BLaER1 (cell line): ENCODE measurements around the gene ELF3.

Experiments used
- H3K27ac ChIP-seq: shearing (Covaris generic); formaldehyde crosslinking; 2 replicates; pipeline ENCODE4 v1.8.1; 2022
- H3K27me3 ChIP-seq: shearing (Covaris generic); formaldehyde crosslinking; 2 replicates; pipeline ENCODE4 v1.8.1; 2022
- H3K36me3 ChIP-seq: shearing (Covaris generic); formaldehyde crosslinking; 2 replicates; pipeline ENCODE4 v1.8.1; 2022
- H3K4me1 ChIP-seq: shearing (Covaris generic); formaldehyde crosslinking; 2 replicates; pipeline ENCODE4 v1.8.1; 2022
- H3K4me2 ChIP-seq: shearing (Covaris generic); formaldehyde crosslinking; 2 replicates; pipeline ENCODE4 v1.8.1; 2022
- H3K4me3 ChIP-seq: shearing (Covaris generic); formaldehyde crosslinking; 2 replicates; pipeline ENCODE4 v1.8.1; 2022
- H3K9ac ChIP-seq: shearing (Covaris generic); formaldehyde crosslinking; 2 replicates; pipeline ENCODE4 v1.8.1; 2022
- H3K9me3 ChIP-seq: shearing (Covaris generic); formaldehyde crosslinking; 2 replicates; pipeline ENCODE4 v1.8.1; 2022
- H4K20me1 ChIP-seq: shearing (Covaris generic); formaldehyde crosslinking; 2 replicates; pipeline ENCODE4 v1.8.1; 2022
- Cebpa-rat ChIP-seq: shearing (Covaris generic); IDR thresholded peaks from 2 replicates; pipeline ENCODE4 v1.8.1; 2022

The ELF3 gene

GRCh38 chr1:201984446-201984845 is 25.9 kb upstream of the ELF3 start:
- peaks cover 45% of the 10 kb centered on the region for H3K4me1 ChIP-seq
- H3K27me3 ChIP-seq = no peaks in the 10 kb centered on the region
- peaks cover 60% of the 10 kb centered on the region for H4K20me1 ChIP-seq
- no peaks in the 10 kb centered on the region for H3K9me3 ChIP-seq
- TF ChIP-seq Cebpa-rat = no peak
- H3K4me2 ChIP-seq = peak overlapping the region; percentile 94
- 0 out of 2 replicates have a peak overlapping the region, but pooled peaks have one; percentile 15 for H3K9ac ChIP-seq
- H3K27ac ChIP-seq = no peak overlapping the region
- peaks cover 25% of the 10 kb centered on the region for H3K36me3 ChIP-seq
- H3K4me3 ChIP-seq = no peak overlapping the region

- Histone ChIP-seq H3K36me3 (peaks cover 35% of the 10 kb centered on the region), H3K4me3 (no peak overlapping the region), H4K20me1 (peaks cover 61% of the 10 kb centered on the region), H3K27me3 (no peaks in the 10 kb centered on the region), H3K9ac (no peak overlapping the region), H3K9me3 (no peaks in the 10 kb centered on the region), H3K27ac (no peak overlapping the region), H3K4me1 (peaks cover 45% of the 10 kb centered on the region), H3K4me2 (0 out of 2 replicates have a peak overlapping the region, but pooled peaks have one; percentile 94)
- no peak for TF ChIP-seq Cebpa-rat
Measured at GRCh38 chr1:201985355-201985754, 25.0 kb upstream of the ELF3 start.

GRCh38 chr1:201988601-201989000 is 21.8 kb upstream of the ELF3 start:
- Histone ChIP-seq H3K36me3 (peaks cover 65% of the 10 kb centered on the region), H3K4me3 (no peak overlapping the region), H3K9me3 (no peaks in the 10 kb centered on the region), H3K4me1 (peaks cover 47% of the 10 kb centered on the region), H3K27me3 (no peaks in the 10 kb centered on the region), H3K4me2 (no peak overlapping the region), H4K20me1 (peaks cover 58% of the 10 kb centered on the region), H3K9ac (no peak overlapping the region), H3K27ac (no peak overlapping the region)
- no peak for TF ChIP-seq Cebpa-rat

- Histone ChIP-seq H3K4me3 (no peak overlapping the region), H3K9me3 (no peaks in the 10 kb centered on the region), H3K36me3 (peaks cover 75% of the 10 kb centered on the region), H3K27me3 (no peaks in the 10 kb centered on the region), H3K4me2 (no peak overlapping the region), H3K27ac (no peak overlapping the region), H3K9ac (no peak overlapping the region), H4K20me1 (peaks cover 48% of the 10 kb centered on the region), H3K4me1 (peaks cover 38% of the 10 kb centered on the region)
- no peak for TF ChIP-seq Cebpa-rat
Measured at GRCh38 chr1:201989354-201990128, 20.8 kb upstream of the ELF3 start.

GRCh38 chr1:201990427-201990826 is 20.0 kb upstream of the ELF3 start:
- Histone ChIP-seq H3K4me3 (no peak overlapping the region), H3K27me3 (no peaks in the 10 kb centered on the region), H3K4me1 (peaks cover 30% of the 10 kb centered on the region), H3K36me3 (peaks cover 79% of the 10 kb centered on the region), H3K27ac (no peak overlapping the region), H4K20me1 (peaks cover 39% of the 10 kb centered on the region), H3K9me3 (no peaks in the 10 kb centered on the region), H3K9ac (no peak overlapping the region), H3K4me2 (no peak overlapping the region)
- TF ChIP-seq Cebpa-rat = no peak

- Histone ChIP-seq H3K9ac (no peak overlapping the region), H3K4me2 (no peak overlapping the region), H3K27ac (no peak overlapping the region), H3K36me3 (peaks cover 100% of the 10 kb centered on the region), H3K27me3 (no peaks in the 10 kb centered on the region), H3K4me3 (no peak overlapping the region), H3K9me3 (no peaks in the 10 kb centered on the region), H3K4me1 (peaks cover 9% of the 10 kb centered on the region), H4K20me1 (0 out of 2 replicates have a peak, but pooled peaks cover 10% of the 10 kb centered on the region)
- TF ChIP-seq Cebpa-rat = no peak
Measured at GRCh38 chr1:201999625-202000238, 10.7 kb upstream of the ELF3 start.

GRCh38 chr1:202002507-202002906 is 7.9 kb upstream of the ELF3 start:
- Histone ChIP-seq H3K9me3 (no peaks in the 10 kb centered on the region), H3K36me3 (peaks cover 100% of the 10 kb centered on the region), H3K27ac (no peak overlapping the region), H3K4me2 (no peak overlapping the region), H3K4me1 (peaks cover 9% of the 10 kb centered on the region), H3K27me3 (no peaks in the 10 kb centered on the region), H3K4me3 (no peak overlapping the region), H3K9ac (no peak overlapping the region), H4K20me1 (peaks cover 24% of the 10 kb centered on the region)
- TF ChIP-seq Cebpa-rat = no peak

- Histone ChIP-seq H3K9me3 (no peaks in the 10 kb centered on the region), H3K4me1 (no peaks in the 10 kb centered on the region), H3K9ac (no peak overlapping the region), H3K27ac (no peak overlapping the region), H3K4me3 (no peak overlapping the region), H4K20me1 (peaks cover 17% of the 10 kb centered on the region), H3K36me3 (peaks cover 85% of the 10 kb centered on the region), H3K27me3 (no peaks in the 10 kb centered on the region), H3K4me2 (no peak overlapping the region)
- TF ChIP-seq Cebpa-rat = no peak
Measured at GRCh38 chr1:202004711-202005110, 5.7 kb upstream of the ELF3 start.

GRCh38 chr1:202005958-202006357 is 4.4 kb upstream of the ELF3 start:
- H3K36me3 ChIP-seq = peaks cover 72% of the 10 kb centered on the region
- TF ChIP-seq Cebpa-rat = no peak
- peaks cover 17% of the 10 kb centered on the region for H4K20me1 ChIP-seq
- no peak overlapping the region for H3K4me3 ChIP-seq
- no peak overlapping the region for H3K27ac ChIP-seq
- no peaks in the 10 kb centered on the region for H3K4me1 ChIP-seq
- H3K27me3 ChIP-seq = no peaks in the 10 kb centered on the region
- H3K9me3 ChIP-seq = no peaks in the 10 kb centered on the region
- no peak overlapping the region for H3K4me2 ChIP-seq
- H3K9ac ChIP-seq = no peak overlapping the region

GRCh38 chr1:202007304-202007703 is 3.1 kb upstream of the ELF3 start:
- Histone ChIP-seq H3K9ac (no peak overlapping the region), H3K36me3 (peaks cover 59% of the 10 kb centered on the region), H3K27me3 (no peaks in the 10 kb centered on the region), H4K20me1 (peaks cover 17% of the 10 kb centered on the region), H3K4me3 (no peak overlapping the region), H3K9me3 (no peaks in the 10 kb centered on the region), H3K27ac (no peak overlapping the region), H3K4me1 (peaks cover 7% of the 10 kb centered on the region; the same call in 1 of the 2 replicates), H3K4me2 (no peak overlapping the region)
- no peak for TF ChIP-seq Cebpa-rat
